NCI-H82 (cell line): ENCODE measurements around the gene WDR88.
A peak's percentile ranks its signal among the peaks of the same experiment; 100 is the strongest.
"Not testable (repeated sequence)": the region's sequence is repeated elsewhere in the genome, so short reads cannot be mapped to it uniquely, and the experiment has no call there.

Experiments used
- DNase-seq: peaks from one replicate; lab custom pipeline; 2025; lab: John Stamatoyannopoulos, UW

WDR88 gene

GRCh38 chr19:33132021-33132420, at the start of gene WDR88:
Gene WDR88, plus strand, starts transcription at chr19:33132114. Its CDS starts 56 bp downstream, at chr19:33132170.
- DNase-seq, result no peak

- DNase-seq, result no peak
Observed at GRCh38 chr19:33085570-33086128, 46.3 kb upstream of the WDR88 start.

GRCh38 chr19:33086955-33087354, 45.0 kb upstream of the WDR88 start:
- no peak for DNase-seq

- no peak for DNase-seq
Observed at GRCh38 chr19:33089010-33089409, 42.9 kb upstream of the WDR88 start.

GRCh38 chr19:33090179-33090578, 41.7 kb upstream of the WDR88 start:
- DNase-seq, result no peak

GRCh38 chr19:33093420-33094210, 38.3 kb upstream of the WDR88 start:
- DNase-seq, result no peak

GRCh38 chr19:33094436-33095067, 37.4 kb upstream of the WDR88 start:
- DNase-seq, result no peak

- DNase-seq, result no peak
Observed at GRCh38 chr19:33096005-33096404, 35.9 kb upstream of the WDR88 start.

- no peak for DNase-seq
Observed at GRCh38 chr19:33098055-33098534, 33.8 kb upstream of the WDR88 start.

- DNase-seq, result no peak
Observed at GRCh38 chr19:33100894-33101644, 30.8 kb upstream of the WDR88 start.

- no peak for DNase-seq
Observed at GRCh38 chr19:33102893-33103292, 29.0 kb upstream of the WDR88 start.

GRCh38 chr19:33108161-33108560, 23.8 kb upstream of the WDR88 start:
- DNase-seq, result no peak

GRCh38 chr19:33110137-33110910, 21.6 kb upstream of the WDR88 start:
- DNase-seq, result no peak

GRCh38 chr19:33111587-33111986, 20.3 kb upstream of the WDR88 start:
- no peak for DNase-seq

- DNase-seq, result no peak
Observed at GRCh38 chr19:33114312-33114711, 17.6 kb upstream of the WDR88 start.

- DNase-seq, result no peak
Observed at GRCh38 chr19:33117501-33117900, 14.4 kb upstream of the WDR88 start.

GRCh38 chr19:33118643-33119042, 13.3 kb upstream of the WDR88 start:
- no peak for DNase-seq

- DNase-seq, result peak; percentile 97
Observed at GRCh38 chr19:33124207-33125098, 7.5 kb upstream of the WDR88 start.

GRCh38 chr19:33125929-33126388, 6.0 kb upstream of the WDR88 start:
- peak; percentile 83 for DNase-seq

- DNase-seq, result not testable (repeated sequence)
Observed at GRCh38 chr19:33126712-33127111, 5.2 kb upstream of the WDR88 start.
